ENCODE results near the gene CYP2E1. TPM values are rescaled to one million over a fixed set of nuclear protein-coding genes. Genes with fewer than 3 reads are reported as not detected.
"Not testable (repeated sequence)": the region's sequence is repeated elsewhere in the genome, so short reads cannot be mapped to it uniquely, and the experiment has no call there.

CYP2E1 gene
- total RNA-seq, 1 donor from 2014 or later, result 11.9 TPM

DNA sequence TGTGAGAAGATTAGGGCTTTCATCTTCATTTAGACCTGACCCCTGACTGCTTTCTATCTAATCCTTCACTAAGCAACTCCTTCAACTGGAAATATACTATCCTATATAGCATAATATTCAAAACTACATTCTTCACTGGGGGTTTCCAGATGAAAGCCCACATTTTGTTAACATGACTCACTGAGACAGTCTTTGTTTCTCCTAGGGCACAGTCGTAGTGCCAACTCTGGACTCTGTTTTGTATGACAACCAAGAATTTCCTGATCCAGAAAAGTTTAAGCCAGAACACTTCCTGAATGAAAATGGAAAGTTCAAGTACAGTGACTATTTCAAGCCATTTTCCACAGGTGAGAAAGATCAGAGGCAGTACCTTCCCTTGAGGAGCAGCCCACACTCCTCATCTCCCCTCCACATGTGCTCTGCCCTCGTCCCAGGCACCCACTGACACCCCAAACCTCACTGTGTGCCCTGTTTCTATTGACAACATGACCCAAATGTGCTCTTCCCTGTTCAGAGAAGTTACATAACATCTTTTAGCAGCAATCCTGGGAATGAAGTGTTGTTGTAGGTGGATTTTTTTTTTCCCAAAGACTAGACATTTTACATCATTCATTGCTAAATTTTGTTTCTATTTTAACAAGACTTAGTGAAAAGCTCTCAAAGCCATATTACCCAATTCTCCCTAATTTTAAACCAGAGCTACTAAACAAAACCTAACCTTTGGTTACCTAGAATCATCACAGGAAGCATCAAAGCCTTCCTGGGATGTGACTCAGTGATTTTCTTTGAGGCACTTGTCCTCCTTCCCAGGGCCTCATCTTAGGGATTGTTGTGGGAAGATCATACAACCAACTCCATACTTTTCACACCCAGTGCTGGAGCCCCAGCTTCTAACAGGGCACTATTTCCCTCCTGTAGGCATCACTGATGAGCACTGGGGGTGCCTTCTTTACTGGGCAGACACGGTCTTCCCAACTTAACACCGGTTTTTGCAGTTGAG lies 10.7 kb downstream of the CYP2E1 start:
- no peak overlapping the region for H3K4me3 ChIP-seq
- H3K4me1 ChIP-seq, result no peaks in the 10 kb centered on the region
- no peak for DNase-seq (ENCODE audit: low spot score in 2 of 2)
- intact Hi-C loops (cut with DNase I), result no loop called here
- no peak overlapping the region for H3K27ac ChIP-seq
- TF ChIP-seq, protein P1, sequence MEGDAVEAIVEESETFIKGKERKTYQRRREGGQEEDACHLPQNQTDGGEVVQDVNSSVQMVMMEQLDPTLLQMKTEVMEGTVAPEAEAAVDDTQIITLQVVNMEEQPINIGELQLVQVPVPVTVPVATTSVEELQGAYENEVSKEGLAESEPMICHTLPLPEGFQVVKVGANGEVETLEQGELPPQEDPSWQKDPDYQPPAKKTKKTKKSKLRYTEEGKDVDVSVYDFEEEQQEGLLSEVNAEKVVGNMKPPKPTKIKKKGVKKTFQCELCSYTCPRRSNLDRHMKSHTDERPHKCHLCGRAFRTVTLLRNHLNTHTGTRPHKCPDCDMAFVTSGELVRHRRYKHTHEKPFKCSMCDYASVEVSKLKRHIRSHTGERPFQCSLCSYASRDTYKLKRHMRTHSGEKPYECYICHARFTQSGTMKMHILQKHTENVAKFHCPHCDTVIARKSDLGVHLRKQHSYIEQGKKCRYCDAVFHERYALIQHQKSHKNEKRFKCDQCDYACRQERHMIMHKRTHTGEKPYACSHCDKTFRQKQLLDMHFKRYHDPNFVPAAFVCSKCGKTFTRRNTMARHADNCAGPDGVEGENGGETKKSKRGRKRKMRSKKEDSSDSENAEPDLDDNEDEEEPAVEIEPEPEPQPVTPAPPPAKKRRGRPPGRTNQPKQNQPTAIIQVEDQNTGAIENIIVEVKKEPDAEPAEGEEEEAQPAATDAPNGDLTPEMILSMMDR (IDR thresholded peaks at IDR 0.05), result no peak
- H3K9me3 ChIP-seq, result no peaks in the 10 kb centered on the region
- no peaks in the 10 kb centered on the region for H3K36me3 ChIP-seq
- no peaks in the 10 kb centered on the region for H3K27me3 ChIP-seq

DNA sequence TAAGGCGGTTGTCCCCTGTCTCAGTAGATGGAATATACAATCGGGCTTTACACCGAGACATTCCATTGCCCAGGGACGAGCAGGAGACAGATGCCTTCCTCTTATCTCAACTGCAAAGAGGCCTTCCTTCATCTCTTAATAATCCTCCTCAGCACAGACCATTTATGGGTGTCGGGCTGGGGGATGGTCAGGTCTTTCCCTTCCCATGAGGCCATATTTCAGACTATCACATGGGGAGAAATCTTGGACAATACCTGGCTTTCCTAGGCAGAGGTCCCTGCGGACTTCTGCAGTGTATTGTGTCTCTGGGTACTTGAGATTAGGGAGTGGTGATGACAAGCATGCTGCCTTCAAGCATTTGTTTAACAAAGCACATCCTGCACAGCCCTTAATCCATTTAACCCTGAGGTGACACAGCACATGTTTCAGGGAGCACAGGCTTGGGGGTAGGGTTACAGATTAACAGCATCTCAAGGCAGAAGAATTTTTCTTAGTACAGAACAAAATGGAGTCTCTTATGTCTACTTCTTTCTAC lies 14.3 kb downstream of the CYP2E1 start:
- H3K36me3 ChIP-seq, result not testable (repeated sequence)

DNA sequence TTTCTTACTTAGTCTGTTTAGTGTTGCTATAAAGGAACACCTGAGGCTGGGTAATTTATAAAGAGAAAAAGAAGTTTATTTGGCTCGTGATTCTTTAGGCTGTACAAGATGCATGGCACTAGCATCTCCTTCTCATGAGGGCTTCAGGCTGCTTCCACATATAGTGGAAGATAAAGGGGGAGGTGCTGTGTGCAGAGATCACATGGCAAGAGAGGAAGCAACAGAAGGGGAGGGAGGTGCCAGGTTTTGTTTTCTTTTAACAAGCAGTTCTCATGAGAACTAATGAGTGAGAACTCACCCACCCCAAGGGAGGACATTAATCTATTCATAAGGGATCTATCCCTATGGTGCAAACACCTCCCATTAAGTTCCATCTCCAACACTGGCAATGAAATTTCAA lies 17.3 kb downstream of the CYP2E1 start:
- TF ChIP-seq, protein P1 (IDR thresholded peaks at IDR 0.05), result no peak
- no peaks in the 10 kb centered on the region for H3K36me3 ChIP-seq
- H3K9me3 ChIP-seq, result no peaks in the 10 kb centered on the region
- no peak for DNase-seq (ENCODE audit: low spot score in 2 of 2)
- no peak overlapping the region for H3K4me3 ChIP-seq
- intact Hi-C loops (cut with DNase I), result no loop called here
- H3K27me3 ChIP-seq, result no peaks in the 10 kb centered on the region
- H3K27ac ChIP-seq, result no peak overlapping the region
- H3K4me1 ChIP-seq, result no peaks in the 10 kb centered on the region

More for the DNA sequence above, 14.3 kb downstream of the CYP2E1 start:
- H3K4me3 ChIP-seq; H3K27me3 ChIP-seq; H3K27ac ChIP-seq; H3K9me3 ChIP-seq; H3K4me1 ChIP-seq; intact Hi-C loops (cut with DNase I); DNase-seq (ENCODE audit: low spot score in 2 of 2): not testable (repeated sequence)

DNA sequence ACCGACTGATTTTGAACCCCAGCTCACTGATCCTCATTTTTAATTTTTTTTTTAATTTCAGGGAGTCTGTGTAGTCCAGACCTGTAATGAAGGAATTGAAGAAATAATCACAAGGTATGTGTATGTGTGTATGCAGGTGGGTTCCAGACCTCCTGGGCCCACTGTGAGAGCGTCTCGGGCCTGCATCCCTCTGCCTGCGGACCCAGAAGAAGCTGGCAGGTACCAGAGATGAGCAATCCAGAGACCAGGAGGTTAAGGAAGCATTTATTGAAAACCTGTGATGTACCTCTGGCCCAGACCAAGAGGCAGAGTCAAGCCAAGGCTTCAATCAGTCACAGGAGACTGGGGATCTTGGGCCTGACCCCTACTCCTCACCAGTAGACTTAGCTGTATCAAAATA lies 27.4 kb downstream of the CYP2E1 start:
- intact Hi-C loops (cut with DNase I), result no loop called here
- DNase-seq (ENCODE audit: low spot score in 2 of 2), result no peak
- Histone ChIP-seq H3K27ac (no peak overlapping the region), H3K9me3 (no peaks in the 10 kb centered on the region), H3K4me1 (no peaks in the 10 kb centered on the region), H3K36me3 (no peaks in the 10 kb centered on the region), H3K4me3 (no peak overlapping the region), H3K27me3 (no peaks in the 10 kb centered on the region)
- TF ChIP-seq, protein P1 (IDR thresholded peaks at IDR 0.05), result no peak

DNA sequence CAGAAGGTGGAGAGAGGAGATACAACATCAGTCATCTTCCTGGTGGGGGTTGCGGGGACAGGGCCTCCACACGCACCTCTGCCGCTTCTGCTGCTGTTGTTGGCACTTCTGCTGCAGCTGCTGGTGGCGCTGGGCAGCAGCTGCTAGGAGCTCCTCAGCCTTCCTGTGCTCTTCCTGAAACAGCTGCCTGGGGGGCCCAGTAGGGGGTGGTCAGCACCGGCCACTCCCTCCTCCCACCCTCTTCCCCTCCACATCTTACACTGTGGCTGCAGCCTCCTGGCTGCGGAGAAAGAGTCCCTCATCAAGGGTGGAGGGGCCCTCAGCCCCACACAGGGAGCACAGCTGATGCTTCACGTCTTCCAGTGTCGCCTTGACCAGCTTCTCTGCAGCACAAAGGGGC lies 28.4 kb downstream of the CYP2E1 start:
- Histone ChIP-seq H3K9me3 (no peaks in the 10 kb centered on the region), H3K27me3 (no peaks in the 10 kb centered on the region), H3K36me3 (no peaks in the 10 kb centered on the region), H3K27ac (no peak overlapping the region), H3K4me1 (no peaks in the 10 kb centered on the region), H3K4me3 (no peak overlapping the region)
- intact Hi-C loops (cut with DNase I), result no loop called here
- DNase-seq (ENCODE audit: low spot score in 2 of 2), result no peak
- TF ChIP-seq, protein P1 (IDR thresholded peaks at IDR 0.05), result no peak

DNA sequence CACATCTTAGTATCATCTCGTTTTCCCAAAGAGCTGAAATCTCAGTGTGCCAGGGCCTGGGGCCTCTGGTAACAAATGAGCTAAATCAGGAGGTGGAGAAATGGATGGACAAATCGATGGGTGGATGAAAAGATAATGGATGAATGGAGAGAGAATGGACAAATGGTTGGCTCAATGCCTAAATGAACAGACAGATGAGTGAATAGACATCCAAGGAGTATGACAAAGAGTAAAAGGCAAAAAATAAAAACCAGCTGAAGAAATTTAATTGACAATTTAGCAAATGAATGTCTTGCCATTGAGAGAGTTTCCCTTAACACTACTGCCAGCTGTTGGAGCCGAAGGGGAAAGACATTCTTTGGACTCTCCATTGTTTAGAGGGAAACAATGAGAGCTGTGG lies 30.2 kb downstream of the CYP2E1 start:
- Histone ChIP-seq H3K4me3 (no peak overlapping the region), H3K9me3 (no peaks in the 10 kb centered on the region), H3K36me3 (no peaks in the 10 kb centered on the region), H3K4me1 (no peaks in the 10 kb centered on the region), H3K27ac (no peak overlapping the region), H3K27me3 (no peaks in the 10 kb centered on the region)
- no peak for DNase-seq (ENCODE audit: low spot score in 2 of 2)
- TF ChIP-seq, protein P1 (IDR thresholded peaks at IDR 0.05), result no peak
- intact Hi-C loops (cut with DNase I), result no loop called here

Measured in ascending aorta (tissue), 2 donors.